ENCODE measurements around the gene SH3BP2. TPM values are rescaled to one million over a fixed set of nuclear protein-coding genes. Genes with fewer than 3 reads are reported as not detected.

The SH3BP2 gene
- total and polyA plus RNA-seq, 4 donors, result 13.6 to 64.6 (median 43.3) TPM

- no peak for DNase-seq (ENCODE audit: low read depth in 4 of 6, low spot score in 6 of 6)
- WGBS (ENCODE audit: insufficient coverage), result 65% methylated on average over 21 of the region's 21 CpGs
- H3K9me3 ChIP-seq (ENCODE audit: control insufficient read depth, insufficient read depth, low read length), result no peaks in the 10 kb centered on the region
- H3K27ac ChIP-seq (ENCODE audit: low read depth, low read length), result peak overlapping the region; percentile 44
- H3K4me1 ChIP-seq (ENCODE audit: control insufficient read depth, insufficient read depth, low read length), result peaks cover 48% of the 10 kb centered on the region
- H3K4me3 ChIP-seq (ENCODE audit: low read depth, low read length), result no peak overlapping the region
- peaks cover 36% of the 10 kb centered on the region for H3K36me3 ChIP-seq (ENCODE audit: control insufficient read depth, insufficient read depth, low read length)
- H3K27me3 ChIP-seq (ENCODE audit: control insufficient read depth, insufficient read depth, low read length), result no peaks in the 10 kb centered on the region
Observed at GRCh38 chr4:2811830-2812611, 19.1 kb downstream of the SH3BP2 start.

GRCh38 chr4:2812612-2813354 is 19.9 kb downstream of the SH3BP2 start:
- Histone ChIP-seq H3K36me3 (ENCODE audit: control insufficient read depth, insufficient read depth, low read length) (peaks cover 33% of the 10 kb centered on the region), H3K9me3 (ENCODE audit: control insufficient read depth, insufficient read depth, low read length) (no peaks in the 10 kb centered on the region), H3K27me3 (ENCODE audit: control insufficient read depth, insufficient read depth, low read length) (no peaks in the 10 kb centered on the region), H3K4me3 (ENCODE audit: low read depth, low read length) (no peak overlapping the region), H3K27ac (ENCODE audit: low read depth, low read length) (peak overlapping the region; percentile 44), H3K4me1 (ENCODE audit: control insufficient read depth, insufficient read depth, low read length) (peaks cover 48% of the 10 kb centered on the region)
- no peak for DNase-seq (ENCODE audit: low read depth in 4 of 6, low spot score in 6 of 6)
- WGBS (ENCODE audit: insufficient coverage), result 61% methylated on average over 12 of the region's 20 CpGs

- no peaks in the 10 kb centered on the region for H3K27me3 ChIP-seq (ENCODE audit: control insufficient read depth, insufficient read depth, low read length)
- no peak overlapping the region for H3K4me3 ChIP-seq (ENCODE audit: low read depth, low read length)
- DNase-seq (ENCODE audit: low read depth in 4 of 6, low spot score in 6 of 6), result no peak
- 87% methylated on average over 16 of the region's 17 CpGs for WGBS (ENCODE audit: insufficient coverage)
- no peaks in the 10 kb centered on the region for H3K9me3 ChIP-seq (ENCODE audit: control insufficient read depth, insufficient read depth, low read length)
- H3K27ac ChIP-seq (ENCODE audit: low read depth, low read length), result no peak overlapping the region
- peaks cover 52% of the 10 kb centered on the region for H3K4me1 ChIP-seq (ENCODE audit: control insufficient read depth, insufficient read depth, low read length)
- H3K36me3 ChIP-seq (ENCODE audit: control insufficient read depth, insufficient read depth, low read length), result peaks cover 33% of the 10 kb centered on the region
Observed at GRCh38 chr4:2813446-2814405, 20.8 kb downstream of the SH3BP2 start.

GRCh38 chr4:2814627-2815270 is 21.9 kb downstream of the SH3BP2 start:
- DNase-seq (ENCODE audit: low read depth in 4 of 6, low spot score in 6 of 6), result no peak
- no peaks in the 10 kb centered on the region for H3K9me3 ChIP-seq (ENCODE audit: control insufficient read depth, insufficient read depth, low read length)
- peaks cover 33% of the 10 kb centered on the region for H3K36me3 ChIP-seq (ENCODE audit: control insufficient read depth, insufficient read depth, low read length)
- H3K4me1 ChIP-seq (ENCODE audit: control insufficient read depth, insufficient read depth, low read length), result peaks cover 55% of the 10 kb centered on the region
- no peak overlapping the region for H3K4me3 ChIP-seq (ENCODE audit: low read depth, low read length)
- no peak overlapping the region for H3K27ac ChIP-seq (ENCODE audit: low read depth, low read length)
- no peaks in the 10 kb centered on the region for H3K27me3 ChIP-seq (ENCODE audit: control insufficient read depth, insufficient read depth, low read length)
- WGBS (ENCODE audit: insufficient coverage), result 89% methylated on average over 6 of the region's 7 CpGs

GRCh38 chr4:2816401-2816954 is 23.6 kb downstream of the SH3BP2 start:
- H3K9me3 ChIP-seq (ENCODE audit: control insufficient read depth, insufficient read depth, low read length), result no peaks in the 10 kb centered on the region
- no CpG with 5 or more reads among the region's 1 CpG for WGBS (ENCODE audit: insufficient coverage)
- H3K36me3 ChIP-seq (ENCODE audit: control insufficient read depth, insufficient read depth, low read length), result peaks cover 33% of the 10 kb centered on the region
- H3K27me3 ChIP-seq (ENCODE audit: control insufficient read depth, insufficient read depth, low read length), result no peaks in the 10 kb centered on the region
- H3K4me1 ChIP-seq (ENCODE audit: control insufficient read depth, insufficient read depth, low read length), result peaks cover 48% of the 10 kb centered on the region
- no peak overlapping the region for H3K4me3 ChIP-seq (ENCODE audit: low read depth, low read length)
- DNase-seq (ENCODE audit: low read depth in 4 of 6, low spot score in 6 of 6), result no peak
- H3K27ac ChIP-seq (ENCODE audit: low read depth, low read length), result no peak overlapping the region

- no peak for DNase-seq (ENCODE audit: low read depth in 4 of 6, low spot score in 6 of 6)
- Histone ChIP-seq H3K9me3 (ENCODE audit: control insufficient read depth, insufficient read depth, low read length) (no peaks in the 10 kb centered on the region), H3K4me1 (ENCODE audit: control insufficient read depth, insufficient read depth, low read length) (peaks cover 42% of the 10 kb centered on the region), H3K4me3 (ENCODE audit: low read depth, low read length) (no peak overlapping the region), H3K27me3 (ENCODE audit: control insufficient read depth, insufficient read depth, low read length) (no peaks in the 10 kb centered on the region), H3K36me3 (ENCODE audit: control insufficient read depth, insufficient read depth, low read length) (peaks cover 31% of the 10 kb centered on the region), H3K27ac (ENCODE audit: low read depth, low read length) (no peak overlapping the region)
- 83% methylated on average over 4 of the region's 4 CpGs for WGBS (ENCODE audit: insufficient coverage)
Observed at GRCh38 chr4:2817137-2817536, 24.3 kb downstream of the SH3BP2 start.

- peaks cover 37% of the 10 kb centered on the region for H3K4me1 ChIP-seq (ENCODE audit: control insufficient read depth, insufficient read depth, low read length)
- DNase-seq (ENCODE audit: low read depth in 4 of 6, low spot score in 6 of 6), result peak in 2 of 6 donors; percentile 75 to 88
- peaks cover 36% of the 10 kb centered on the region for H3K36me3 ChIP-seq (ENCODE audit: control insufficient read depth, insufficient read depth, low read length)
- peak overlapping the region; percentile 33 for H3K4me3 ChIP-seq (ENCODE audit: low read depth, low read length)
- 6% methylated on average over 60 of the region's 65 CpGs for WGBS (ENCODE audit: insufficient coverage)
- H3K27me3 ChIP-seq (ENCODE audit: control insufficient read depth, insufficient read depth, low read length), result no peaks in the 10 kb centered on the region
- H3K27ac ChIP-seq (ENCODE audit: low read depth, low read length), result no peak overlapping the region
- H3K9me3 ChIP-seq (ENCODE audit: control insufficient read depth, insufficient read depth, low read length), result no peaks in the 10 kb centered on the region
Observed at GRCh38 chr4:2817701-2818350, 24.9 kb downstream of the SH3BP2 start.

GRCh38 chr4:2818351-2818939 is 25.6 kb downstream of the SH3BP2 start:
- Histone ChIP-seq H3K4me3 (ENCODE audit: low read depth, low read length) (peak overlapping the region; percentile 49), H3K36me3 (ENCODE audit: control insufficient read depth, insufficient read depth, low read length) (peaks cover 42% of the 10 kb centered on the region), H3K9me3 (ENCODE audit: control insufficient read depth, insufficient read depth, low read length) (no peaks in the 10 kb centered on the region), H3K4me1 (ENCODE audit: control insufficient read depth, insufficient read depth, low read length) (peaks cover 30% of the 10 kb centered on the region), H3K27me3 (ENCODE audit: control insufficient read depth, insufficient read depth, low read length) (no peaks in the 10 kb centered on the region), H3K27ac (ENCODE audit: low read depth, low read length) (no peak overlapping the region)
- 0% methylated on average over 36 of the region's 54 CpGs for WGBS (ENCODE audit: insufficient coverage)
- DNase-seq (ENCODE audit: low read depth in 4 of 6, low spot score in 6 of 6), result peak in 2 of 6 donors; percentile 60 to 65

Measured in spinal cord (tissue), 10 donors.